AG04450 (cell line): ENCODE results near the gene TNFSF11. TPM values are rescaled to one million over a fixed set of nuclear protein-coding genes. Genes with fewer than 3 reads are reported as not detected.

Experiments
- CTCF ChIA-PET: fragments of 300-600, 350-600 bp; formaldehyde crosslinking; extraction: SDS; loops from one replicate; lab custom pipeline; 2022; ENCODE audit warnings: antibody characterized with exemption, inconsistent platforms; lab: Charles Lee
- POLR2A ChIA-PET: fragments of 350-600 bp; formaldehyde crosslinking; extraction: SDS; loops from one replicate; lab custom pipeline; 2021; ENCODE audit warnings: antibody characterized with exemption, inconsistent platforms; lab: Yijun Ruan, JAX
- DNase-seq: peaks from one replicate; pipeline ENCODE4 v3.0.0-alpha.2; 2011; ENCODE audit warnings: low read depth, low spot score
- H3K27ac ChIP-seq: one replicate; pipeline ENCODE4 v1.5.1; 2012; ENCODE audit warnings: low read depth, low read length, control low read depth
- H3K27me3 ChIP-seq: one replicate; pipeline ENCODE4 v1.6.0; 2012; ENCODE audit warnings: low read length; ENCODE audit not compliant: control insufficient read depth, insufficient read depth
- H3K4me3 ChIP-seq: 2 replicates; pipeline ENCODE4 v1.5.1; 2011; ENCODE audit warnings: mild to moderate bottlenecking, low read depth, low read length, control low read depth
- H3K9me3 ChIP-seq: 2 replicates; pipeline ENCODE4 v1.5.1; 2012; ENCODE audit warnings: low read length; ENCODE audit not compliant: control insufficient read depth, insufficient read depth
- polyA plus RNA-seq: library from polyadenylated mRNA; depleted of rRNA; stranded (reverse); fragments of >200 nt; gene quantifications from 2 replicates; pipeline ENCODE4 v1.2.3, GENCODE V29; 2011
- TF ChIP-seq, protein P1 (sequence below): IDR thresholded peaks from 2 replicates; pipeline ENCODE4 v1.5.1; 2011; ENCODE audit warnings: low read depth, low read length, control low read depth, inconsistent platforms

The TNFSF11 gene
- polyA plus RNA-seq, 1 experiment: not detected

DNA sequence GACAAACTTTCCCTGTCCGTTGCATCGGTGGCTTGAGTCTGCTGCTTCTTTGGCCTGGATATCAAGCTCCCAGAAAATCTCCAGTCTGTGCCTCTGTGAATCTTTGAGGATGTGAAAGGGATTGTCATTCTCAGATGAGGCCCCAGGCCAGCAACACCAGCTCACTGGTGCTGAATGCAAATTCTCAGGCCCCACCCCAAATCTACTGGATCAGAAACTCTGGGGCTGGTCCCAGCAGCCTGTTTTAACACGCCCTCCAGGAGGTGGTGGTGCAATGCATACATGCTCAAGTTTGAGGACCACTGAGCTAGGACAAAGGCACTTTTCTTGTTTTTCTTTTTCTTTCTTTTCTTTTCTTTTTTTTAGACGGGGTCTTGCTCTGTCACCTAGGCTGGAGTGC is 23.6 kb downstream of the TNFSF11 start:
- Histone ChIP-seq H3K4me3 (no peak overlapping the region), H3K27ac (no peak overlapping the region), H3K27me3 (peaks cover 2% of the 10 kb centered on the region), H3K9me3 (no peaks in the 10 kb centered on the region)
- no peak for DNase-seq
- CTCF ChIA-PET: interaction anchor here (0.5 to 1.1 kb wide), 2 partner anchors 63 to 468 kb away, joined by 3 read pairs; no protein-coding TSS in a partner anchor
- TF ChIP-seq, protein P1, sequence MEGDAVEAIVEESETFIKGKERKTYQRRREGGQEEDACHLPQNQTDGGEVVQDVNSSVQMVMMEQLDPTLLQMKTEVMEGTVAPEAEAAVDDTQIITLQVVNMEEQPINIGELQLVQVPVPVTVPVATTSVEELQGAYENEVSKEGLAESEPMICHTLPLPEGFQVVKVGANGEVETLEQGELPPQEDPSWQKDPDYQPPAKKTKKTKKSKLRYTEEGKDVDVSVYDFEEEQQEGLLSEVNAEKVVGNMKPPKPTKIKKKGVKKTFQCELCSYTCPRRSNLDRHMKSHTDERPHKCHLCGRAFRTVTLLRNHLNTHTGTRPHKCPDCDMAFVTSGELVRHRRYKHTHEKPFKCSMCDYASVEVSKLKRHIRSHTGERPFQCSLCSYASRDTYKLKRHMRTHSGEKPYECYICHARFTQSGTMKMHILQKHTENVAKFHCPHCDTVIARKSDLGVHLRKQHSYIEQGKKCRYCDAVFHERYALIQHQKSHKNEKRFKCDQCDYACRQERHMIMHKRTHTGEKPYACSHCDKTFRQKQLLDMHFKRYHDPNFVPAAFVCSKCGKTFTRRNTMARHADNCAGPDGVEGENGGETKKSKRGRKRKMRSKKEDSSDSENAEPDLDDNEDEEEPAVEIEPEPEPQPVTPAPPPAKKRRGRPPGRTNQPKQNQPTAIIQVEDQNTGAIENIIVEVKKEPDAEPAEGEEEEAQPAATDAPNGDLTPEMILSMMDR: no peak
- POLR2A ChIA-PET: no interaction called here

DNA sequence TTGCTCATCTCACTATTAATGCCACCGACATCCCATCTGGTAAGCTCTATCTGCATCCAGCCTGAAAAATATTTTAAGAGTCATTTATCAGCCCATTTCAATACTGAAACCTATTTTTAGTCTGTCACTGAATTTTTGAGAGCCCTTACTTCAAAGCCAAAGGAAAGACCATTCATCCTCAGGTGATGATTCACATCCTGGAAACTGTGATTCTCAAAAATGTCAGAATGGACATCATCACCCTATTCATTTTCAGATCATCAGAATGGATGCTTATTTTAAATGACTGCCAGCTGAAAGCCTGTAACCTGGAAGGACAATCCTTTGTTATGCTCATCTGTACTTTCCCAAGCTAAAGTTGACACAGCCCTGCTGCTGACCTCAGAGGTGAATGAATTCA is 27.0 kb downstream of the TNFSF11 start:
- no peaks in the 10 kb centered on the region for H3K9me3 ChIP-seq
- CTCF ChIA-PET: interaction anchor here (0.6 kb wide), 1 partner anchor 347 kb away, joined by 4 read pairs; no protein-coding TSS in a partner anchor
- peaks cover 4% of the 10 kb centered on the region for H3K27me3 ChIP-seq
- no peak for DNase-seq
- POLR2A ChIA-PET: no interaction called here
- H3K4me3 ChIP-seq: no peak overlapping the region
- no peak overlapping the region for H3K27ac ChIP-seq
- TF ChIP-seq, protein P1: no peak

GRCh38 chr13:42602906-42603305 is 29.0 kb downstream of the TNFSF11 start:
- H3K9me3 ChIP-seq: no peaks in the 10 kb centered on the region
- ChIA-PET CTCF (no interaction called here), POLR2A (no interaction called here)
- H3K27ac ChIP-seq: no peak overlapping the region
- DNase-seq: no peak
- peaks cover 4% of the 10 kb centered on the region for H3K27me3 ChIP-seq
- TF ChIP-seq, protein P1: no peak
- H3K4me3 ChIP-seq: no peak overlapping the region

DNA sequence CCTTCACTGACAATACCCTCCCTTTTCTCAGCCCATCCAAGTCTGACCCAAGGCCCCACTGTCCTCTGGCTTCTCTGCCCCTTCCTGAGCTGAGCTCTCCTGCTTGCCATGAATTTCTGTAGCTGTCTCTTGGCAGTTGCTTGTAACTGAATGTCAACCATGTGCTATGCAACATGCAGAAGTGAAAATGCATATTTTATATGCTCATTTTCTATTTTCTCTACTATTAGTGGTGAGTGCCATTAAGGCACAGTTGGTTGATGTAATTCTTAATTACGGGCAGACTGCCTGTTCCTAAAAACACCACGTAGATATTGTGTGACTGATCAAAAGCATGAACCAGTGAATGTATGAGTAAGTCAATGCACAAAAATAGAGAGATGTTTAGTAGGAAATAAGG is 29.6 kb downstream of the TNFSF11 start:
- Histone ChIP-seq H3K9me3 (no peaks in the 10 kb centered on the region), H3K27ac (no peak overlapping the region), H3K4me3 (no peak overlapping the region), H3K27me3 (peaks cover 4% of the 10 kb centered on the region)
- no peak for DNase-seq
- CTCF ChIA-PET: no interaction called here
- POLR2A ChIA-PET: no interaction called here
- TF ChIP-seq, protein P1: no peak

DNA sequence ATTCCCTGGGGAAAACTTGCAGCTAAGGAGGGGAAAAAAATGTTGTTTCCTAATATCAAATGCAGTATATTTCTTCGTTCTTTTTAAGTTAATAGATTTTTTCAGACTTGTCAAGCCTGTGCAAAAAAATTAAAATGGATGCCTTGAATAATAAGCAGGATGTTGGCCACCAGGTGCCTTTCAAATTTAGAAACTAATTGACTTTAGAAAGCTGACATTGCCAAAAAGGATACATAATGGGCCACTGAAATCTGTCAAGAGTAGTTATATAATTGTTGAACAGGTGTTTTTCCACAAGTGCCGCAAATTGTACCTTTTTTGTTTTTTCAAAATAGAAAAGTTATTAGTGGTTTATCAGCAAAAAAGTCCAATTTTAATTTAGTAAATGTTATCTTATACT is 33.6 kb downstream of the TNFSF11 start:
- H3K27me3 ChIP-seq: peaks cover 8% of the 10 kb centered on the region
- ChIA-PET CTCF (no interaction called here), POLR2A (no interaction called here)
- H3K9me3 ChIP-seq: no peaks in the 10 kb centered on the region
- H3K4me3 ChIP-seq: no peak overlapping the region
- DNase-seq: no peak
- no peak overlapping the region for H3K27ac ChIP-seq
- TF ChIP-seq, protein P1: no peak
